GM23338 (cell line): ENCODE data around the gene NAA16. TPM values are rescaled to one million over a fixed set of nuclear protein-coding genes. Genes with fewer than 3 reads are reported as not detected.

ENCODE experiments used
- ATAC-seq: fragments of 200-7000 bp; cut with Tn5 transposase; 3 replicates; pipeline ENCODE4 v1.9.1; 2020
- DNase-seq: peaks from one replicate; pipeline ENCODE4 v3.0.0-alpha.2; 2015; ENCODE audit warnings: low spot score
- H2AFZ ChIP-seq: fragments of 200-600 bp; sonication (generic); 2 replicates; pipeline ENCODE4 v1.8.0; 2016; ENCODE audit warnings: antibody characterized with exemption, mild to moderate bottlenecking, moderate library complexity
- H3F3A ChIP-seq: fragments of 200-600 bp; sonication (generic); replicated peaks from 2 replicates; pipeline ENCODE4 v1.8.0; 2017; ENCODE audit warnings: antibody characterized with exemption, mixed run types, low read depth
- H3K27ac ChIP-seq: fragments of 200-600 bp; sonication (generic); 2 replicates; pipeline ENCODE4 v1.6.1; 2016; ENCODE audit warnings: low read depth
- H3K27me3 ChIP-seq: fragments of 200-600 bp; sonication (generic); 2 replicates; pipeline ENCODE4 v1.8.0; 2016; ENCODE audit warnings: mild to moderate bottlenecking, mixed run types, moderate library complexity; ENCODE audit not compliant: insufficient read depth
- H3K36me3 ChIP-seq: fragments of 200-600 bp; sonication (generic); 2 replicates; pipeline ENCODE4 v1.8.0; 2016; ENCODE audit warnings: mild to moderate bottlenecking; ENCODE audit not compliant: insufficient read depth
- H3K4me1 ChIP-seq: fragments of 200-600 bp; sonication (generic); 2 replicates; pipeline ENCODE4 v1.8.0; 2016; ENCODE audit warnings: mild to moderate bottlenecking, moderate library complexity; ENCODE audit not compliant: insufficient read depth
- H3K4me2 ChIP-seq: fragments of 200-600 bp; sonication (generic); 2 replicates; pipeline ENCODE4 v1.7.1; 2017; ENCODE audit warnings: mixed run types
- H3K4me3 ChIP-seq: fragments of 200-600 bp; sonication (generic); 2 replicates; pipeline ENCODE4 v1.6.1; 2016; ENCODE audit warnings: mixed run types
- H3K79me2 ChIP-seq: fragments of 200-600 bp; sonication (generic); replicated peaks from 2 replicates; pipeline ENCODE4 v1.8.0; 2017; ENCODE audit warnings: mild to moderate bottlenecking; ENCODE audit not compliant: insufficient read depth
- H3K9me2 ChIP-seq: fragments of 200-600 bp; sonication (generic); 2 replicates; pipeline ENCODE4 v1.8.0; 2017; ENCODE audit not compliant: insufficient read depth
- H4K20me1 ChIP-seq: fragments of 200-600 bp; sonication (generic); replicated peaks from 2 replicates; pipeline ENCODE4 v1.8.0; 2017; ENCODE audit warnings: mild to moderate bottlenecking; ENCODE audit not compliant: insufficient read depth
- H3K27ac Mint-ChIP-seq: 2 replicates; pipeline ENCODE4 v1.8.0; 2020; ENCODE audit warnings: inconsistent platforms, mild to moderate bottlenecking, moderate library complexity, mixed read lengths
- H3K27me3 Mint-ChIP-seq: 3 replicates; pipeline ENCODE4 v1.8.0; 2022; ENCODE audit warnings: low read depth, mild to moderate bottlenecking, moderate library complexity, mixed read lengths, inconsistent platforms; ENCODE audit not compliant: insufficient read depth, poor library complexity
- H3K36me3 Mint-ChIP-seq: 3 replicates; pipeline ENCODE4 v1.8.0; 2021; ENCODE audit warnings: low read depth, mild to moderate bottlenecking, inconsistent platforms, moderate library complexity, mixed read lengths
- H3K4me1 Mint-ChIP-seq: 3 replicates; pipeline ENCODE4 v1.8.0; 2020; ENCODE audit warnings: mild to moderate bottlenecking, inconsistent platforms, mixed read lengths
- H3K4me3 Mint-ChIP-seq: 3 replicates; pipeline ENCODE4 v1.8.0; 2021; ENCODE audit warnings: moderate library complexity, mild to moderate bottlenecking, inconsistent platforms, mixed read lengths
- H3K9me3 Mint-ChIP-seq: 3 replicates; pipeline ENCODE4 v1.8.0; 2020; ENCODE audit warnings: moderate library complexity, mild to moderate bottlenecking, inconsistent platforms, mixed read lengths
- JUNB ChIP-seq: IDR thresholded peaks from one replicate; pipeline ENCODE4 v1.6.1; 2016; ENCODE audit warnings: antibody characterized with exemption; ENCODE audit not compliant: unreplicated experiment
- POLR2AphosphoS5 ChIP-seq: IDR thresholded peaks from 2 replicates; pipeline ENCODE4 v1.6.1; 2016; ENCODE audit warnings: antibody characterized with exemption, low read depth
- STAT1 ChIP-seq: IDR thresholded peaks from one replicate; pipeline ENCODE4 v1.6.1; 2016; ENCODE audit warnings: antibody characterized with exemption; ENCODE audit not compliant: unreplicated experiment
- ZNF462 ChIP-seq: fragments of 250-450 bp; sonication (Bioruptor Pico); IDR thresholded peaks from 2 replicates; pipeline ENCODE4 v1.5.0; 2020; ENCODE audit warnings: mild to moderate bottlenecking, moderate library complexity
- polyA plus RNA-seq: library from polyadenylated mRNA; unstranded; fragments of >200 nt; fragmentation: Nextera tagmentation; extraction: Ambion mirVana; gene quantifications from 2 replicates; pipeline ENCODE4 v1.2.1, GENCODE V29; 2016
- total RNA-seq: library from RNA; depleted of rRNA; stranded (reverse); fragments of >200 nt; shearing (Covaris generic); gene quantifications from 2 replicates; pipeline ENCODE4 v1.2.3, GENCODE V29; 2014
- TF ChIP-seq, protein P1 (sequence below), 2 experiments: fragments of 200-600 bp in 1 of 2; sonication (generic) in 1 of 2; conservative IDR thresholded peaks; 2 replicates each; pipeline versions ENCODE4 v1.5.1 to v1.6.1; 2016 to 2017; ENCODE audit warnings: antibody characterized with exemption in 2 of 2, low read depth in 2 of 2, mild to moderate bottlenecking in 2 of 2, moderate library complexity in 1 of 2

Gene NAA16
- total and polyA plus RNA-seq, 2 experiments from 2014 or later, result 42.3 to 51.7 TPM

DNA sequence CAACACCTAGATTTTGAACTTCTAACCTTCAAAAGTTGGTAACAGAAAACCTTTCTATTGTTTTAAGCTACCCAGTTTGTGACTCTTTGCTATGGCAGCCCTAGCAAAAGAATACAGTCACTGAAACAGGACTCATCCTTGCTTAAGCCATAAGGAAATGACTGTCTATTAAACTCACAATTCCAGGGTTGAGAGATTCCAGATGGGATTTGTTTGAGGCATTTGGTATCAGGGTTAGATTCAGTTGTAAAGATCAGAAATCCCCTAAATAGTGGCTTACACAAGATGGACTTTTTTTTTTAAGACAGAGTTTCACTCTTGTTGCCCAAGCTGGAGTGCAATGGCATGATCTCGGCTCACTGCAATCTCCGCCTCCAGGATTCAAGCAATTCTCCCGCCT is 105.2 kb downstream of the NAA16 start (continued):
- TF ChIP-seq ZNF462 (no peak), POLR2AphosphoS5 (no peak), JUNB (no peak)

GRCh38 chr13:41418027-41418426 is 107.0 kb downstream of the NAA16 start:
- H3K27ac Mint-ChIP-seq, result no peak overlapping the region
- H3K4me3 Mint-ChIP-seq, result no peak overlapping the region
- no peak for TF ChIP-seq STAT1
- TF ChIP-seq, protein P1, sequence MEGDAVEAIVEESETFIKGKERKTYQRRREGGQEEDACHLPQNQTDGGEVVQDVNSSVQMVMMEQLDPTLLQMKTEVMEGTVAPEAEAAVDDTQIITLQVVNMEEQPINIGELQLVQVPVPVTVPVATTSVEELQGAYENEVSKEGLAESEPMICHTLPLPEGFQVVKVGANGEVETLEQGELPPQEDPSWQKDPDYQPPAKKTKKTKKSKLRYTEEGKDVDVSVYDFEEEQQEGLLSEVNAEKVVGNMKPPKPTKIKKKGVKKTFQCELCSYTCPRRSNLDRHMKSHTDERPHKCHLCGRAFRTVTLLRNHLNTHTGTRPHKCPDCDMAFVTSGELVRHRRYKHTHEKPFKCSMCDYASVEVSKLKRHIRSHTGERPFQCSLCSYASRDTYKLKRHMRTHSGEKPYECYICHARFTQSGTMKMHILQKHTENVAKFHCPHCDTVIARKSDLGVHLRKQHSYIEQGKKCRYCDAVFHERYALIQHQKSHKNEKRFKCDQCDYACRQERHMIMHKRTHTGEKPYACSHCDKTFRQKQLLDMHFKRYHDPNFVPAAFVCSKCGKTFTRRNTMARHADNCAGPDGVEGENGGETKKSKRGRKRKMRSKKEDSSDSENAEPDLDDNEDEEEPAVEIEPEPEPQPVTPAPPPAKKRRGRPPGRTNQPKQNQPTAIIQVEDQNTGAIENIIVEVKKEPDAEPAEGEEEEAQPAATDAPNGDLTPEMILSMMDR (conservative IDR thresholded peaks at IDR 0.05; ENCODE audit: low read depth in 2 of 2), result no peak
- TF ChIP-seq ZNF462, result no peak

More at GRCh38 chr13:41418027-41418426, 107.0 kb downstream of the NAA16 start:
- Histone ChIP-seq H3K27ac (no peak overlapping the region), H3K79me2 (no peaks in the 10 kb centered on the region), H4K20me1 (no peaks in the 10 kb centered on the region), H3F3A (no peaks in the 10 kb centered on the region), H2AFZ (no peak overlapping the region), H3K4me3 (no peak overlapping the region), H3K36me3 (no peaks in the 10 kb centered on the region), H3K27me3 (no peaks in the 10 kb centered on the region), H3K4me1 (no peaks in the 10 kb centered on the region), H3K9me2 (no peaks in the 10 kb centered on the region), H3K4me2 (no peak overlapping the region)
- Mint-ChIP-seq H3K36me3 (no peaks in the 10 kb centered on the region), H3K27me3 (peaks cover 4% of the 10 kb centered on the region), H3K9me3 (peaks cover 2% of the 10 kb centered on the region; the same call in 1 of the 3 replicates), H3K4me1 (no peaks in the 10 kb centered on the region)
- DNase-seq, result no peak
- ATAC-seq, result no peak
